Measurements from ENCODE around the gene ACTG2.
A peak's percentile ranks its signal among the peaks of the same experiment; 100 is the strongest.
"Not testable (repeated sequence)": the region's sequence is repeated elsewhere in the genome, so short reads cannot be mapped to it uniquely, and the experiment has no call there.

The ACTG2 gene

DNA sequence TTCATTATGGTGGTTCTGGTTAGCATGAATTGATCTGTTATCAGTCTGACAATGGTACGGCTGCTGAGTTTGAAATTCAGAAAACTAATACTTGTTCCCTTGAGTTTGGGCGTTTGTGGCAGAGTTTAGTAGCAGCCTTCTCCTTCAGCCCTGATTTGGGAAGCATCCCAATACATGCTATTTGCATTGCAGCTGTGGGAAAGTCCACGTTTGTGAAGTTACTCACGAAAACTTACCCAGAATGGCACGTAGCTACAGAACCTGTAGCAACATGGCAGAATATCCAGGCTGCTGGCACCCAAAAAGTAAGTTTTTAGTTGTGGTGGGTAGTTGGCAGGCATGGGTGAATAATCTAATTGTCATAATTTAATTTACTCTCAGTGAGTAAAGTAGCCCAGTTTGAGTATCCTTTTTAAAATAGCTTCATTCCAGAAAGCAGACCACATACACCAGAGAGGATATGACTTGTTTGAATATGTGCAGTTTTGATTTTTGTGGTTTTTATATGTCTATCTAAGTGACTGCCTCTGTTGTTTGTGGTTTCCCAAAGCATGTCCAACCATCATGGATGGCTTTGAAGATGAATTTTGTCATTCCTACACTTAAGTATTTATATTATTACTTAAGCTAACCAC is 46.0 kb downstream of the ACTG2 start:
- DNase-seq = no peak

DNA sequence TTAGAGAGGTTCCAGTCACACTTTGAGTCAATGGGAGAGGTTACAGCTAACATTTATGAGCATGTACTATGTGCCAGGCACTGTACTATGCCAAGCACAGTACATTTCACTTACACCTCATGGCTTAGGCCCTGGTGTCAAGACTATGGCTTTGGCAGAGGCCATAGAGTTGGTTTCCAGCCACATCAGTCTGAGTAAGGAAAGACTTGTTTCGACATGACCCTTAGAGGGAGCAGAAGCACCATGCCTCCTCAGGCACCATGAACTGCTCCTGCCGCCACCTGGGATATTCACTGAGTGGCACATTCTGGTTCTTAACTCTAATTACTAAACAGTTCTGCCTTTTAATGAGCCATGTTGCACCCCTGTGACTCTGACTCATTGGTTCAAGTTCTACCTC is 46.6 kb downstream of the ACTG2 start:
- DNase-seq = no peak

DNA sequence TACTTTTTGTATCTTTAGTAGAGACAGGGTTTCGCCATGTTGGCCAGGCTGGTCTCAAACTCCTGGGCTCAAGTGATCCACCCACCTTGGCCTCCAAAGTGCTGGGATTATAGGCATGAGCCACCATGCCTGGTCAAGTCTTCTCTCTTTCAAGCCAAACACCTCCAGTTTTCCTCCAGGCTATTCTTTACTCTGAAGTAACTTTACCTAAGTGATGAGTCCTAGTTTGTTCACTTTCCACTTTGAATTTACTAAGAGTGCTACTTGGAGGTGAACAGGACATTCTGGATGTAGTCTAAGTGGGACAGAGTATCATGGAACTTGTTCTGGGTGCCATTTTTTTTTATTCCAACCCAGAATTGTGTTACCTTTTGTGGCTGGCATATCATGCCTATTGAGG is 47.3 kb downstream of the ACTG2 start:
- DNase-seq = not testable (repeated sequence)

DNA sequence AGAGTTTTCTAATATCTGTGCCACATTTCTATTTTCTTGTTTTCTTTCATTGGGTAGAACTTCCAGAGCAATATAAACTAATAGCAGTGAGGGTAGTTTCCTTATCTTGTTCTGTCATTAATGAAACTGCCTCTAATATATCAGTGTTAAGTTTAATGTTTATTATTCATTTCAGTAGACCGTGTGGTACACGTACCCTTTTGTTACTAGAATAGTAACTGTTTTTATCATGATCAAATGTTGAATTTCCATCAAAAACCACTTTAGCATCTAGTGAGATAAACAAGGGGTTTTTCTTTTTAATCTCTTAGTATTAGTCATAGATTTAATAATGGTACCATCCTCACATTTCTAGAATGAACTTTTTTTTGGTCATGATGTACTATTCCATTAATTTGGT is 49.9 kb downstream of the ACTG2 start:
- DNase-seq = no peak

DNA sequence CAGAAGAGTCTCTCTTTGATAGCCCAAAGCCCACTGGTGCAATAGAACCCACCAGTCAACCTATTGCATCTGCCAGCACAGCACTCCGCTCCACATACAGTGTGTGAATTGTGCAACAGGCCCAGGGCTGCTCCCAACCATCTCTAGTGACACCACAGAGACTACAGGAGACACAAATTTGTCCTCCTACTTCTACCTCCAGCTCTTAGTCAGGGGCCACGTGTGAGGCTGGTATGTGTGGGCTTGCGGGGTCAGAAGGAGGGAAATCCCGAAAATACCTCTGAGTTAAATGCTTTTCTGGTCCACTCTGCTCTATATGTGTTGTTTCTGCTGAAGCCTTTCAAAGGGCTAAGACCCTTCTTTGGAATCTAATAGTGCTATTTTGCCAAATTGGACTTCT is 51.9 kb downstream of the ACTG2 start:
- no peak for DNase-seq

DNA sequence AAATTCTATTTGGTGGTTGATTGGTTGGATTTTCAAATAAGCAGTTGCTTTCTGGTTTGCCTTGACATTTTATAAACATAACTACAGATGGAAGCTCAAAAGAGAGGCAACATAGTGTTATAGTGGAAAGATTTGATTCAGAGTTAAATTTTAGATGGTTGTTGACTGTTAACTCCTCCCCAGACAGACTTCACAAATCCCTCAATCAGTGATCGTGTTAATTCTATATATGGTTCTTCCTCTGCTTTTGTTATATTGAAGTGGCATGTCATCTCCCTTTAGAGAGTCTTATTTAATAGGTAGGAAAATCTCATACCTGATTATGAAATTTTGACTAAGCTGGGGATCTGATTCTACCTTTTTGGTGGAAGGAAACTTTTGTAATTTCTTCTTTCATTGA is 53.4 kb downstream of the ACTG2 start:
- no peak for DNase-seq

DNA sequence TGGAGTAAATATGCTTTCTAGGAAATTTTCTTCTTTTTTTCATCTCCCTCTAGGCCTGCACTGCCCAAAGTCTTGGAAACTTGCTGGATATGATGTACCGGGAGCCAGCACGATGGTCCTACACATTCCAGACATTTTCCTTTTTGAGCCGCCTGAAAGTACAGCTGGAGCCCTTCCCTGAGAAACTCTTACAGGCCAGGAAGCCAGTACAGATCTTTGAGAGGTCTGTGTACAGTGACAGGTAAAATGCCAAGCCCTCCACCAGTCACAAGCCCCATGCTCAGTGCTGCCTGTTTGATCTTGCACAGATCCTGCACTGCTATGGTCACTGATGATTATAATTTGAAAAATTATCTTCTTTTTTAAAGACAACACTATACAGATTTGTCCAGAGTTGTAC is 53.9 kb downstream of the ACTG2 start:
- no peak for DNase-seq

DNA sequence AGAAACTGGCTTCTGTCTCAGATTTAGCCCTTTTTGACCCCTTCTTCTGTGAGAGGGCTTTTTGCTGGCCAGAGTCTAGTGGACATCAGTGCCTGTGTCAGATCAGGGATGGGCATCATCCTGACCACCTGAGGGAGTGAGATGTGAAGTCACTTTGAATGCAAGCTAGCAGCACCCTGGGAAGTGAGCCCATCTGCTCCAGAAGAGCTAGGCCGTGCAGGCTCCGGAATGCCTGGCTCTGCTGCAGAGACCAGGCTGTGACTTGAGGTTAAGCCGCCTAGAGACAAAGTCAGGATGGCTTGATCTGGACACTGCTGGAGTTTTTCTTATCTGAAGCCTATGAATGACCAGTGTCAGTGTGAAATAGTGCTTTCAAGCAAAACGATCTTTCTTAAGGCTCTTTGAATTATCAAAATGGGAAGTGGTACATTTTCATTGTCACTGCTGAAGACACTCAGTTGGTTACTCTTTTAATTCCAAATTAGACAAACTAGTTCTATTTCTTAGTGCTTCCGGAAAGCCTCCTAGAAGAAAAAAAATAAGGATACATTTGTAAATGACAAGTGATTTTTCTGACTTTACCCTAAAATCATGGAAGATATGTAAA is 54.7 kb downstream of the ACTG2 start:
- DNase-seq = no peak

DNA sequence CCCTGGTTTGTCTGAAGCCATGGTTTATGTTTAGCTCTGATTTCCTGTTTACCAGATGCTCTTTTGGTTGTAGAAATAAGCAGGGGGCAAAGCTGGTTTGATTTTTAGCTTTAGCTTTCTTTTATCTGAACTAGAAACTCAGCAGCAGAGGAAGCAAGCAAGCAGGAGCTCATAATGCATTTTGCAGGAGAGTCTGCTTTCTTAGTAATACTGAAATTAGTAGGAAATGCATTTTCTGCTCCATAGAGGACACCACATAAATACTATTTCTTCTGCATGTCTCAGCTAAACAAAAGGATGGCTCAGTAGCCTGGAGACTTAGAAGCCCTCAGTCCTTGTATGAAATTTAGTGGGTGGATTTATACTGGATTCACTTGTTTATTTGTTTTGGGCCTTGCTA is 57.0 kb downstream of the ACTG2 start:
- DNase-seq = no peak

DNA sequence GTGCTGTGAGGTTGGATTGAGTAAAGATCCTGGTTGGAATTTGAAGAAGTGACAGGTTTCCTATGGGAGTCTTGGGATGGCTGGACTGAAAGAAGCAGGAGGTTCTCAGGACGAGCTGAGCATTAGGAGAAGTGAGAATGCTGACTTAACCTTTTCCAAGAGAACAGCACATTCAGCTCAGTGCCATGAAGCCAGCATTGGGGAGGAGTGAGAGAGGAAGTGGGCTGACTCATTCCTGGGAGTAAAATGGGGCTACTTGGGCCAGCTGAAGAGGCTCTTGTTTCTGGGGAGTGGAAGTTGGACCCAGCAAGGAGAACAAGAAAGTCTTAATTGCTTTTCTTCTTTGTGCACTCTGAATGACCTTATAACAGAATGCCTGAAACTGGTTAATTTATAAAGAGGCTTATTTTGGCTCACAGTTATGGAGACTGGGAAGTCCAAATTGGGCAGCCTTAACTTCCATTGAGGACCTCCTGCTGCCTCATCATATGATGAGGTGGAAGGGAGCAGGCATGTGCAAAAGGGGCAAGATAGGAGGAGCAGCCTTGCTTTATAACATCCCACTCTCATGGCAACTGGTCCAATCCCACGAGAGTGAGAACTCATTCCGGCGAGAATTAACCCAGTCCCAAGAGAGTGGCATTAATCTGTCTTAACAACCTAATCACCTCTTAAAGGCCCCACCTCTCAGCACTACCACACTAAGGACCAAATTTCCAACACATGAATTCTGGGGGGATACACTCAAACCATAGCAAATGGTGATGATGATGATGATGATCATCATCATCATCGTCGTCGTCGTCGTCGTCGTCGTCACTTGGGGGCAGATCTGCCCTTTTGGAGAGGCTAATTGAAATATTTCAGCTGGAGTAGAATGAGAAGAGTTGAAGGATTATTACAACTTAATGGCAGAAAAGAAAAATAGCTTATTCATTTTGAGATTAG is 60.0 kb downstream of the ACTG2 start:
- peak; percentile 36 for DNase-seq

DNA sequence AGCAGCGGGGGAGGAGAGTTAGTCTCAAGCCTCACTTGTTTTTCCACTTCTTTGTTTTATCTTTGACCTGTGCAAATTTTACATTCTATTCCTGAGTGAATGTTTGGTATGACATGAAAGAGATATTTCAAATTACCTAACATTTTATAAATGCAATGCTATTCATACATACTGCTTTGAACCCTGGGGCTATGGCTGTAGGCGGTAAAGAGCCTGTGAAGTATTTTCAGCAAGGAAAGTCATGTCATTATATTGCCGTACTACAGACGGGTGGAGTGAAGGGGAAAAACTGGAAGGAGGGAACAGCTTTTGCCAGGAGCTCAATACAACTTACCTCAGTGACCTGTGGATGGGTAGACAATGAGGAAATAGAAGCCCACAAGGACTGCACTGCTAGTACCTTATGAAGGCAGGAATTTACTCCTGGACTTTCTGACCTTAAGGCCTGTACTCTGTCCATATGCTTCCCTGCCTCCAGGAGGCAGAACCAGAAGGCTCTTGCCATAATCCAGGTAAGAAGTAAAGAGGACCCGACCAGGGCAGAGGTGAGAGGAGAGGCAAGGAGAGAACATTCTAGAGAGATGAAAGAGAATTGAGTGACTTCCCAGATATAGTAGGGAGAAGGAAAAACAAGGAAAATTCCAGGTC is 63.5 kb downstream of the ACTG2 start:
- DNase-seq = no peak

DNA sequence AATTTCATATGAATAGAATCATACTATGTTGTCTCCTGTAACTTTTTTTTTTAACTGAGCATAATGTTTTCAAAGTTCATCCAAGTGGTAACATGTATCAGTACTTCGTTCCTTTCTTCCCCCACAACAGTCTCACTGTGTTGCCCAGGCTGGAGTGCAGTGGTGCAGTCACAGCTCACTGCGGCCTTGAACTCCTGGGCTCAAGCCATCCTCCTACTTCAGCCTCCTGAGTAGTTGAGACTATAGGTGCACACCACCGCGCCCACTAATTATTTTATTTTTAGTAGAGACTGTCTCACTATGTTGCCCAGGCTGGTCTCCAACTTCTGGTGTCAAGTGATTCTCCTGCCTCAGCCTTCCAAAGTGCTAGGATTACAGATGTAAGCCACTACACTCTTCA is 68.5 kb downstream of the ACTG2 start:
- DNase-seq = no peak

DNA sequence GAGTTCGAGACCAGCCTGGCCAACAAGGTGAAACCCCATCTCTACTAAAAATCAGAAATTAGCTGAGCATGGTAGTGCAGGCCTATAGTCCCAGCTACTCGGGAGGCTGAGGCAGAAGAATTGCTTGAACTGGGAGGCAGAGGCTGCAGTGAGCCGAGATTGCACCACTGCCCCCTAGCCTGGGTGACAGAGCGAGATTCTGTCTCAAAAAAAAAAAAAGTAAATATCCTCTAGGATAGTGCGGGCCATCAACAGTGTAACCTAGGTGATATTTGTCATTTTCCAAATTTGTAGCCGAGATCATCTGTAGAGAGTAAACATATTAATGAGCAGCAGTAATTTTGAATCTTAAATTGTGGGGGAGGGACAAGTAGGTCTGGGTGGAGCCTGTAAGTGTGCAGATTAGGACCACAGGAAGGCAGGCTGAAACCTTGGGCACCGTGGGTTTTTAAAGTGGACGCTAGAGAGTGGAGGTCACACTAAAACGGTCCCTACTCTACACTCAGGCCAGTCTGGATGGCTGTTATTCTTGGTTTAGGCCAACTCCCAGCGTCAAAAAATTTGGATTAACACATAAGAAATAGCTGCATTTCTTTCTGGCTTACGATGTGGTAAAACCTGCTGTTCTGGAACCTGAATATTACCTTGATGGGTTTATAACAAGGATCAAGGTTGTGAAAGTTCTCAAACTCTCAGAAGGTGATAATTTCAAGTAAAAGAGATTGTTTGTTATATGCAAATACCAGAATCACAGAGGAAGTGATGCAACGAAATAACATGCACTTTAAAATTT is 69.2 kb downstream of the ACTG2 start:
- DNase-seq = no peak

DNA sequence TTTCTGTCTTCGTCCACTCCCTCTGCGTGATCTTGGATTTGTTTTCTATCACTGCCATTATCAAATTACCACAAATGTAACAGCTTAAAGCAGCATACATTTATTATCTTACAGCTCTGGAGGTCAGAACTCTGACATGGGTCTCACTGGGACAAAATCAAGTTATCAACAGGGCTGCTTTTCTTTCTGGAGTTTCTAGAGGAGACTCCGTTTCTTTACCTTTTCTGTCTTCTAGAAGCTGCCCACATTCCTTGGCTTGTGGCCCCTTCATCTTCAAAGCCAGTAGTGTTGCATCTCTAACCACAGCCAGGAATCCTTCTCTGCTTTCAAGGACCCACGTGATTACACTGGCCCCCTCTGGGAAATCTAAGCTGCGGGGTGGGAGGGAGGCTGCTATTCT is 70.0 kb downstream of the ACTG2 start:
- DNase-seq = no peak

DNA sequence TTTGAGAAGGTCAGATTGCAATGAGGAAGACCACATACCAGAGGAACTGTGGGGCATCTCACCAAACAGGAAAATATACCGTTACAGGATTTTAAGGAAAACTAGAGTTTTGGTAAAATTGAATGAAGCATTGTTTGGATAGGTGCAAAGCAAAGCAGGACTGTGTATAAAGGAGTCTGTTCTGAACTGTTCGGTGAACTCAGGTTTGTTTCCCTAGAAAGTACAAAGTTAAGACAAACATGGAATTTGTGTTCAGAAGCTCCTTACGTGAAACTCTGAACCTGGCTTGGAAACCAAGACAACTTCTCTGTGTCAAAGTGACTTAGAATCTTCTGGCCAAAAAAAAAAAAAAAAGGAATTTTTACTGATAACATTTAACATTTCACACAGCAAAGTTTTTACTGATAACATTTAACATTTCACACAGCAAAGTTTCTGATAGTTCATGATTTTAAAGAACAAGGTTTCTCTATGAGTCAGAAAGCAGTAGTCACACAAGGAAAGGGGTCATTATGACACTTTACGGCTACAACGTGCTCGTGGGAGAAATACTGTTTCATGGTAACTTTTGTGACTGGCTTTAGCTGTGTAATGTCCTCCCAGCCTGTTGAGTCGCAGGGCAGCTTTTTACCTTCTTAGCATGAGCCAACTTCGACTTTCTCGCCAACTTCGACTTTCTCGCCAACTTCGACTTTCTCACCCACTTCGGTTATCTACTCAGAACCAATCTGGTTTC is 70.7 kb downstream of the ACTG2 start:
- DNase-seq = no peak

DNA sequence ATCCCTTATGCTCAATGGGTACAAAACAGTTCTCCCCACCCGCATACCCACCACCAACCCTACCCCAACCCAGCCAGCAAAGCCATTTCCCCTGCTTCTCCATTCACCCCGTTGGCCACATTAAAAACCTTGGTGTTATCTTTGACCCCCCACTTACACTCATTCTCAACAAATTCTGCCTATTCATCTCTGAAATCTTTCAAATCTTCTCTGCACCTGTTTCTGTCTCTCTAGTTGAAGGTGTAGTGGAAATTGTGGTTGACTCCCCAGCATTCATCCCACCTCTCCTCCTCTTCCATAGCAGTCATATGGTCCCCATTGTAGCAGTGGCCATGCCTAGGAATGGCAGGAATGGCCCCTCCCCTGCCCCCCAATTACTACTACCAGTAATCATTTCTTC is 71.4 kb downstream of the ACTG2 start:
- no peak for DNase-seq

DNA sequence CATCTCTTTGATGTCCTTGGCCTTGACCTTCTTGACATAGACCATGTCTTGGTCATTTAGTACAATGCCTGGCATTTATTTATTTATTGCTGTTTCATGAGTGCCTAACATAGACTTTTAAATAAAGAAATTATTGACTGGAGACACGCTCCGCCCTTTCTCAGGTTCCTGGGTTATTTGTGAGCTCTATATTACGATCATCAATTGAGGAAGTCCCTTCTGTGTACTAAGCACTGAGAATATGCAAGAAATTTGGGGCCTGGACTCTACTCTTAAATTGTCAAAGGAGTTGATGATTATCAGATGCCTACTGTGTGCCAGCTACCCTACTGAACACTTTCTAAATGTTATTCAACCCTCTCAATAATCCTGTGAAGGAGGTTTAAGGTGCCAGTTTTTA is 72.2 kb downstream of the ACTG2 start:
- DNase-seq = no peak

DNA sequence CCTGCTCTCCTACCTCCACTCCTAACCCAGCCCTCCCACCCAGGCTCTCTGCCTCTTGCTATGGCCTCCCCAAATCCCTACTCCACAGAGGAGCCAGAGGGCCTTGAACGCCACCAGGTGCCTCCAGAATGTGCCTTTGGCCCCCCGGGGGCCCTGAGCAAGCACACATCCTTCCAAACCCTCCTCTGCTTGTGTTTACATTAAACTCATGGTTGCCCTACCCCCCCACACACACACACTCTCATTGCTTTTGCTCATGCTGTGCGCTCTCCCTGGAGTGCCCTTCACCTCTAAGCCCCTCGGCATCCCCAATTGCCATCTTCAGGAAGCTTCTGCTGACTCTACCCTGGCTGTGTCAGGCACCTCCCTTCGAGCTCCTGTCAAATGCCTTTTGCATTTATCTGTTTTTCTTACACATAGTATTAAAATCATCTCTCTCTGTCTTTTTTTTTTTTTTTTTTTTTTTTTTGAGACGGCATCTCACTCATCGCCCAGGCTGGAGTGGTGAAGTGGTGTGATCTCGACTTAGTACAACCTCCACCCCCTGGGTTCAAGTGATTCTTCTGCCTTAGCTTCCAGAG is 75.6 kb downstream of the ACTG2 start:
- no peak for DNase-seq

DNA sequence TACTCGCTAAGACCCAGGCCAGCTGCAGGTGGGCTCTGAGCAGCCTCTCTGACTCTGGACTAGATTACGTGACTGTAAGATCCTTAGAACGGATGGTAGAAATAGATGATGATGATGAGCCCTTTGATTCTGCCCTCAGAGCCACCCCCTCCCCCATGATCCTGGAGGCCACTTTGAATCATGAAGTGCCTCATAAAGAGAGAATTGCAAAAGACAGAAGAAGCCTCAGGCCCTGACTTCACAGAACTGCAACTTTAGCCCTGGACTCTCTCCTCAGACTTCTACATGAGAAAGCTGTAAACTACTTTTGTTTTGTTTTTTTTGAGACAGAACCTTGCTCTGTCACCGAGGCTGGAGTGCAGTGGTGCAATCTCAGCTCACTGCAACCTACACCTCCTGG is 76.5 kb downstream of the ACTG2 start:
- no peak for DNase-seq
